CD4-positive, alpha-beta T cell treated with Interferon alpha-2 for 1 hour (primary cell): Measurements from ENCODE around the gene MTA1.

Experiments used
- DNase-seq, 2 donors: peaks; one replicate each; pipeline ENCODE4 v3.0.0-alpha.2; 2020 to 2022

Gene MTA1

GRCh38 chr14:105478398-105479251, 59.0 kb downstream of the MTA1 start:
- peak; percentile 50 to 51 for DNase-seq

- peak in 1 of 2 donors; percentile 22 for DNase-seq
Measured at GRCh38 chr14:105479431-105480158, 60.0 kb downstream of the MTA1 start.

- DNase-seq: peak in 1 of 2 donors; percentile 7
Measured at GRCh38 chr14:105480199-105480746, 60.6 kb downstream of the MTA1 start.

GRCh38 chr14:105480807-105481801, 61.5 kb downstream of the MTA1 start:
- peak; percentile 89 to 93 for DNase-seq

- peak; percentile 98 to 99 for DNase-seq
Measured at GRCh38 chr14:105481886-105482457, 62.3 kb downstream of the MTA1 start.

- DNase-seq: no peak
Measured at GRCh38 chr14:105482486-105483110, 63.0 kb downstream of the MTA1 start.

GRCh38 chr14:105483300-105484068, 63.9 kb downstream of the MTA1 start:
- DNase-seq: peak in 1 of 2 donors; percentile 7

- peak; percentile 65 to 76 for DNase-seq
Measured at GRCh38 chr14:105484069-105484996, 64.7 kb downstream of the MTA1 start.

- no peak for DNase-seq
Measured at GRCh38 chr14:105484997-105485393, 65.4 kb downstream of the MTA1 start.

GRCh38 chr14:105485739-105486162, 66.1 kb downstream of the MTA1 start:
- DNase-seq: peak; percentile 66 to 82

GRCh38 chr14:105486163-105486973, 66.7 kb downstream of the MTA1 start, which contains the start of gene CRIP1:
CRIP1 (plus strand) TSS chr14:105486886; CDS start chr14:105487260, 374 bp downstream.
- peak; percentile 27 to 32 for DNase-seq

- DNase-seq: peak; percentile 79 to 81
Measured at GRCh38 chr14:105486974-105487448, 67.4 kb downstream of the MTA1 start.

GRCh38 chr14:105487449-105487985, 67.9 kb downstream of the MTA1 start:
- peak; percentile 79 to 84 for DNase-seq

GRCh38 chr14:105487986-105488777, 68.6 kb downstream of the MTA1 start:
- DNase-seq: peak in 1 of 2 donors; percentile 18

GRCh38 chr14:105488781-105489541, 69.3 kb downstream of the MTA1 start:
- DNase-seq: peak in 1 of 2 donors; percentile 38
